EL (cell line): ENCODE measurements around the gene OR51F2.
"Not testable (repeated sequence)": the region's sequence is repeated elsewhere in the genome, so short reads cannot be mapped to it uniquely, and the experiment has no call there.

Source experiments
- DNase-seq: peaks from one replicate; pipeline ENCODE4 v3.0.0-alpha.2; 2016

The OR51F2 gene

GRCh38 chr11:4821021-4821420 is at the start of gene OR51F2:
TSS of gene OR51F2 (plus strand) at chr11:4821321. CDS start at chr11:4821422, 101 bp downstream.
- no peak for DNase-seq

- no peak for DNase-seq
Observed at GRCh38 chr11:4782454-4782853, 38.7 kb upstream of the OR51F2 start.

GRCh38 chr11:4797206-4797605 is 23.9 kb upstream of the OR51F2 start:
- DNase-seq = no peak

- no peak for DNase-seq
Observed at GRCh38 chr11:4798427-4799183, 22.5 kb upstream of the OR51F2 start.

GRCh38 chr11:4801316-4801715 is 19.8 kb upstream of the OR51F2 start:
- DNase-seq = not testable (repeated sequence)

GRCh38 chr11:4804280-4804679 is 16.8 kb upstream of the OR51F2 start, which contains the start of gene OR52R1:
TSS of gene OR52R1 (minus strand) at chr11:4804380. CDS start at chr11:4804380, 0 bp downstream.
- DNase-seq = no peak

GRCh38 chr11:4808476-4808875 is 12.6 kb upstream of the OR51F2 start:
- DNase-seq = no peak

- no peak for DNase-seq
Observed at GRCh38 chr11:4809246-4809645, 11.9 kb upstream of the OR51F2 start.

- DNase-seq = no peak
Observed at GRCh38 chr11:4825132-4825531, 4.0 kb downstream of the OR51F2 start.

GRCh38 chr11:4826425-4826824 is 5.3 kb downstream of the OR51F2 start:
- no peak for DNase-seq

GRCh38 chr11:4830346-4830745 is 9.2 kb downstream of the OR51F2 start:
- DNase-seq = no peak

- no peak for DNase-seq
Observed at GRCh38 chr11:4830909-4831308, 9.8 kb downstream of the OR51F2 start.

GRCh38 chr11:4839851-4840549 is 18.9 kb downstream of the OR51F2 start:
- no peak for DNase-seq

- no peak for DNase-seq
Observed at GRCh38 chr11:4848908-4849532, 27.9 kb downstream of the OR51F2 start, which contains the start of gene OR51S1. TSS of gene OR51S1 (minus strand) at chr11:4849208. CDS start at chr11:4849208, 0 bp downstream.

GRCh38 chr11:4851033-4851432 is 29.9 kb downstream of the OR51F2 start:
- no peak for DNase-seq

GRCh38 chr11:4854286-4854685 is 33.2 kb downstream of the OR51F2 start:
- not testable (repeated sequence) for DNase-seq

- DNase-seq = no peak
Observed at GRCh38 chr11:4862447-4863236, 41.5 kb downstream of the OR51F2 start.

- DNase-seq = no peak
Observed at GRCh38 chr11:4863876-4864275, 42.8 kb downstream of the OR51F2 start.

GRCh38 chr11:4865855-4866254 is 44.7 kb downstream of the OR51F2 start:
- no peak for DNase-seq
